CD1c-positive myeloid dendritic cell (primary cell): Measurements from ENCODE around the gene ITGB7.
"Not testable (repeated sequence)": the region's sequence is repeated elsewhere in the genome, so short reads cannot be mapped to it uniquely, and the experiment has no call there.

Experiments
- DNase-seq: peaks from one replicate; pipeline ENCODE4 v3.0.0-alpha.2; 2016; ENCODE audit errors: extremely low spot score

The ITGB7 gene

GRCh38 chr12:53217051-53217930 lies 10.2 kb upstream of the ITGB7 start:
- peak; percentile 79 for DNase-seq

GRCh38 chr12:53215497-53215896 lies 8.4 kb upstream of the ITGB7 start:
- DNase-seq, result no peak

DNA sequence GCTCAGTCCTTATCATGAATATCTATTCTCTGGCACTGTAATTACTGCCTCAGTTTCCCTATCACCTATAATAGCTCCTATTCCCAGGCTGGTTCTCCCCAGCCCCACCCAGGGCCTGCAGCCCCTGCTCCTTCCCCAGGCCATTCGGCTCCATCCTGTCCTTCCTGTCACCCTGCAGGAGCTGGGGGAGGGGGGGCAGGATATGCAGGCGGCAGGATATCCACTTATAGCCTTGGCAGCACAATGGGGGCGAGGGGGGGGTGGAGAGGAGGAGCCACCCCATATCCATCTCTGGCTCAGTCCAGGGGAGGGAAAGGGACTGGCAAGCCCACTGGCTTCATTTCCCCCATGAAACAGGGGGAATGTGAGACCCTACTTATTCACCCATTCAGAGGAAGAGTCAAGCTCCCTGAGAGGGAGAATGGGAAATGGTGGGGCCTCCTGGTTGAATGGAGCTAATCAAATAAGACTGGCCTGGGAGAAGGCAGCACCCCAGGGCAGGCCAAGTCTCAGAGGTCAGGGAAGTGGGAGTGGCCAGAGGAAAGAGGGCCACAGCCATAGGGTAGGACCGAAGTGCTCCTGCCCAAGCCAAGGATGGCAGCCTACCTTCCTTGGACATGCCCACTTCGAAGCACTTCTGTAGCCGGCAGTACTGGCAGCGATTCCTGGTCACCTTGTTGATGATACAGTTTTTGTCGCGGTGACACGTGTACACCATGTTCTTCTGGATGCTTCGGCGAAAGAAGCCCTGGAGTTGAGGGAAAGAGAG lies 7.8 kb upstream of the ITGB7 start:
- DNase-seq, result no peak

GRCh38 chr12:53214221-53214620 lies 7.2 kb upstream of the ITGB7 start:
- DNase-seq, result no peak

DNA sequence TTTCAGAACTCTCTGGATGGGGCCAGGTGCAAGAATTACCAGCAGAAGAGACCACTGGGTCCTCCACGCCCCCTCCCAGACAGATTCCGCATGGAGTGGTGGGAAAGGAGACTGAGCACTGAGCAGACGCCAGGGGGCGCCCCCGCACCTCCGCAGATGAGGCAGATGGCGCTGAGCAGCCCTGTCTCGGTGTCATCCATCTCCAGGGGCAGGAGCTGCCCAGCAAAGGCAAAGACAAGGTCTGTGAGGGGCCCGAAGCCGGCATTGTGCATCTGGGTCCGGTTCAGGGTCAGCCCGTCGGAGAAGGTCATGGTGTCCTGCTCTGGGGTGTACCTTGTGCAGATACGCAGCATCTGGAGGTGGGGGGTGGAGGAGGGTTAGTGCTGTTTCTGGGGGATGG lies 6.3 kb upstream of the ITGB7 start:
- peak; percentile 87 for DNase-seq

GRCh38 chr12:53212931-53213330 lies 5.9 kb upstream of the ITGB7 start:
- DNase-seq, result no peak

DNA sequence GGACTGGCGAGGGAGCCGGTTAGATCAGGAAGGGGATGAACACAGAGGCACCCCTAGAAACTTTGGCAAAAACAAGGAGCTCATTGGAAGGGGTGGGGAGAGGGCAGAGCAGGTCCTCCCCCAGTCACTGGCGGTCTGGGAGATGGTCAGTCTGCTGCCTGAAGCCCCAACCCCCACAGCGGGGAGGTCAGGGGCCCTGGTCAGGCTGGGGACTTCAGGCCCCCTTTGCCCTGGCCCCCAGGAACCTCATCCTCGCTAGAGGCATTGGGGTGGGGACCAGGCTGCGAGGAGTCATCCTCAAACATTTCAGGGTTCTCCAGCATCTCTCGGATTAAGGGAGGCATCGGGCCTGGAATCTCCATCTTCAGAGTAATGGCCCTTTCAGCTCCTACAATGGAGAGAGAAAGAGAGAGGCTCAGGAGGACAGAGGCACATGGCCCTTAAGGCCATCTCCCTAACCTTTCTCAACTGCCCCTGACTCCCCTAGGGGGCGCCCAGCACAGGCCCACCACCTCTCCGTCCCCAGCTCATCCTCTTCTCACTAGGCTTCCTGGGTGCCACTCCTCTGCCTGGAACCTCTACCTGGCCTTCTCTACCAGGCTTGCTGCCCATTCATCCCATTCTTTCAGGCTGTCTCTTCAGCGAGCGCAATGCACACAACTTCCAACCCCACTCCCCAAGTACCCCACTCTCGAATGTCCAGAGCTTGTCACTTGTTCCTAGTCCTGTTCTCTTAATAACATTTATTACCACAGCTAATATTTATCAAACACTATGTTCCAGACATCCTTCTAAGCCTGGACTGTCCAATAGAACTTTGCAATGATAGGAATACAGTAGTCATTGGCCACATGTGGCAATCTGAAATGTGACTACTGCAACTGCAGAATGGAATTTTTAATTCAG lies 4.7 kb upstream of the ITGB7 start:
- no peak for DNase-seq

- DNase-seq, result no peak
Measured at GRCh38 chr12:53210843-53211242, 3.8 kb upstream of the ITGB7 start.

DNA sequence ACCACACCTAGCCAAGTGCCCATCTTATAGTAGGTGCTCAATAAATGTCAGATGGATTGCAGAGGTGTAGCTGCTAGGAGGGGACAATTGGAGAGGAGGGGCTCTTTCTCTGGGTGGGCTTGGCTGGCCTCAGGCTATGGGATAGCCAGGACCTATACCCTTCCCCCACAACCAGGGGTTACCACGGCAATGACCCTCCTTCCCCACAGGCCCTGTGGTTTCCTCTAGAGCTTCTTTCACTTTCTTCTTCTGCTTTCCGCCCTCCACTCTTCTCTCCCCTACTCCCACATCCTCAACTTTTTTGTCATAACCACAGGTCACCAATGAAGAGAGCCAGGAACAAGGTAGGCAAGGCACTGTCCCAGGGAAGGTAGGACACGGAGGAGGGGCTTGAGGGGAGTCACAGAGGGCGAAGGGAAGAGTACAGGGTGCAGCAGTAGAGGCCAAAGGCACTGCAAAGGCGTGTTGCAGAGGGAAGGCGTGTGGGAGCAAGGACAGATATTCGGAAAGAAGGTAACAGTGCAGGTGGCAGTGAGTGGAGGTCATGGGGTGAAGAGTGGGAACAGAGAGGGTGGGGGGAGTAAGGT lies 1.9 kb upstream of the ITGB7 start:
- peak; percentile 53 for DNase-seq

GRCh38 chr12:53208435-53208834 lies 1.4 kb upstream of the ITGB7 start:
- DNase-seq, result no peak

DNA sequence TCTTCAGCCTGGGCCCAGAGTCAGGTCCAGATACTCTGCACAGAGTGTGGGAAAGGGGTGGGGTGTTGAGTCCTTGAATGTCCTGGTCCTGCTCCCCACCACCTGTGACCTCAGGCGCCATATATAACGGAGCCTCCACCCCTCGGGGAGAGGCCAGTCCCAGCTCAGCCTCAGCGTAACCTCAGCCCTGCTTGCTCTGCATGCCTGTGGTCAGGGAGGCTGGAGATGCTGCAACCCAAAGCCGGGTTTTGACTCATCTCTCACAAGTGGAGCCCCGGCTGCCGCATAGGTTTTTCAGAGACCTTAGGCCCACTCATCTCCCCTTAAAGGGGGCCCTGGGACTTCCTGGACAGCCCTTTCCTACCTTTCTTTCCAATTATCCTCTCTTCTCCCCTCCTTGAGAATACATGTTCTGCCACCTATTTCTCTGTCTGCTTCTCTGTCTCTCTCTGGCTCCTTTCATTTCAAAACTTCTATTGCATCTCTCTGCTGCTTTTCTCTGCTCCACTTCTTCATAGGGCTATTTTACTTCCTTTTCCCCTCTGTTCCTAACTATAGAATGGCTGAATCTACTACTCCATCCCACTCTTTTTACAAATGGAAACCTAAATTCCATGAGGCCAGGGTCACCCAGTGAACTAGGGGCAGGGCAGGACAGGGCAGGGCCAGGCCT lies 1.2 kb downstream of the ITGB7 start:
- peak; percentile 65 for DNase-seq

GRCh38 chr12:53204351-53204750 lies 2.7 kb downstream of the ITGB7 start:
- DNase-seq, result peak; percentile 45

GRCh38 chr12:53202316-53202715 lies 4.7 kb downstream of the ITGB7 start:
- DNase-seq, result not testable (repeated sequence)

- DNase-seq, result no peak
Measured at GRCh38 chr12:53201639-53202038, 5.4 kb downstream of the ITGB7 start.

DNA sequence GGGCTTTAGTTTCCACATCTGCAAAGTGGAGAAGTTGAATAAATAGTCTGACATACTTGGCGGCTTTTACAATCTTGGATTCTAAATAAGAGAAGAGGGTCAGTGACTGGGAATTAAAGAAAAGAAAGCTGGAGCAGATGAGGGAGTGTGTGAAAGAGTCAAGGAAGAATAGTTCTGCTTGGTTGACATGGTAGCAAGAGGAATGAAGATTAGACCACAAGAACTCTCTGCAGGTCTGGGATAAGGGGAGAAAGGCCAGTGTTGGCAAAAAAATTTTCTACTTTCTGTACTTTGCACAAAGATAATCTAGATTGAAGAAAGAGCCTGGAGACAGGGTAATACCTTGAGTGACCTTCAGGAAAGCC lies 5.9 kb downstream of the ITGB7 start:
- DNase-seq, result no peak

- DNase-seq, result no peak
Measured at GRCh38 chr12:53200458-53201176, 6.4 kb downstream of the ITGB7 start.

GRCh38 chr12:53200107-53200457 lies 7.0 kb downstream of the ITGB7 start:
- no peak for DNase-seq

GRCh38 chr12:53199700-53200099 lies 7.4 kb downstream of the ITGB7 start:
- no peak for DNase-seq

DNA sequence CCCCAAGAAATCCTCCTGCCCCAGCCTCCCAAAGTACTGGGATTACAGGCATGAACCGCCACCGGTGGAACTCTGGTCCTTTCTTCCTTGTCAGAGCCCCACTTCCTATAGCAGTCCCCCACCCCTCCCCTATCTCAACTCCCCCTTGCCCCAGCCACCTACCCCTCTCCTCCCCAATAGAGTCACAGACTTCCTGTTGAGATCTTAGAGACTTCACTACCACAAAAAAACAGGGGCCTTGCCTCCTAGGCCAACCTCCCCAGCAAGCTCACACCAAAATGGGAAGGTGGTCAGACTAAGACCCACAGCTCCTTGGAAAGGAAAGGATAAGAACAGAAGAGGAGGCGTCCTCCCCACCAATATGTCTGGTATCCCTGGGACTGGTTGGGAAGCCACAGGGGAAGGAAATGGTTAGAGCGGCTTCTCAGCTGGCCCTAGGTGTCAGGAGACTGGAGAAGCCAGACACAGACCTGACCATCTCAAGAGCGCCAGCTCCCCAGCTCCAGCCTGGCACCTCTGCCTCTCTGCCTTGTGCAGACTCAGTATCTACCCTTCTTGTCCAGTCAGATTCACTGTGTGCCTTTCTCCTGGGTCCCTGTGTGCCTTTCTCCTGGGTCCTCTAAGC lies 8.5 kb downstream of the ITGB7 start:
- DNase-seq, result no peak

- DNase-seq, result no peak
Measured at GRCh38 chr12:53197011-53197640, 9.9 kb downstream of the ITGB7 start.
